Endothelial cell of umbilical vein (primary cell): ENCODE measurements around the gene SLC25A41.

Experiments used
- EZH2 ChIP-seq: IDR thresholded peaks from 2 replicates; pipeline ENCODE4 v1.6.1; 2012; ENCODE audit warnings: borderline replicate concordance, low read depth, mild to moderate bottlenecking, moderate library complexity, low read length, inconsistent platforms; ENCODE audit not compliant: severe bottlenecking
- FOS ChIP-seq: IDR thresholded peaks from 2 replicates; pipeline ENCODE4 v1.6.1; 2011; ENCODE audit warnings: mild to moderate bottlenecking, low read length, moderate library complexity, borderline replicate concordance; ENCODE audit not compliant: insufficient read depth
- MAX ChIP-seq: IDR thresholded peaks from 2 replicates; pipeline ENCODE4 v1.6.1; 2011; ENCODE audit not compliant: insufficient read depth, insufficient read length
- MYC ChIP-seq: IDR thresholded peaks from one replicate; pipeline ENCODE4 v1.6.1; 2011; ENCODE audit warnings: mild to moderate bottlenecking, low read depth, low read length
- POLR2A ChIP-seq: IDR thresholded peaks from 2 replicates; pipeline ENCODE4 v1.6.1; 2012; ENCODE audit warnings: low read depth, mild to moderate bottlenecking, control low read depth, low read length
- POLR2AphosphoS5 ChIP-seq: IDR thresholded peaks from 2 replicates; pipeline ENCODE4 v1.6.1; 2012; ENCODE audit warnings: low read depth, mild to moderate bottlenecking, control low read depth, low read length, moderate library complexity; ENCODE audit not compliant: insufficient read depth
- TF ChIP-seq, protein P1 (sequence below), 2 donors: IDR thresholded peaks; 1 replicate in 1 of 2; 2 replicates in 1 of 2; pipeline ENCODE4 v1.5.1; 2011; ENCODE audit warnings: low read length in 2 of 2, mild to moderate bottlenecking in 2 of 2, moderate library complexity in 2 of 2, control low read depth in 1 of 2, inconsistent platforms in 1 of 2, low read depth in 1 of 2; ENCODE audit not compliant: insufficient read depth in 1 of 2; ENCODE audit errors: extremely low read depth in 1 of 2

GRCh38 chr19:6414793-6415590, 18.6 kb downstream of the SLC25A41 start:
- TF ChIP-seq, protein P1, sequence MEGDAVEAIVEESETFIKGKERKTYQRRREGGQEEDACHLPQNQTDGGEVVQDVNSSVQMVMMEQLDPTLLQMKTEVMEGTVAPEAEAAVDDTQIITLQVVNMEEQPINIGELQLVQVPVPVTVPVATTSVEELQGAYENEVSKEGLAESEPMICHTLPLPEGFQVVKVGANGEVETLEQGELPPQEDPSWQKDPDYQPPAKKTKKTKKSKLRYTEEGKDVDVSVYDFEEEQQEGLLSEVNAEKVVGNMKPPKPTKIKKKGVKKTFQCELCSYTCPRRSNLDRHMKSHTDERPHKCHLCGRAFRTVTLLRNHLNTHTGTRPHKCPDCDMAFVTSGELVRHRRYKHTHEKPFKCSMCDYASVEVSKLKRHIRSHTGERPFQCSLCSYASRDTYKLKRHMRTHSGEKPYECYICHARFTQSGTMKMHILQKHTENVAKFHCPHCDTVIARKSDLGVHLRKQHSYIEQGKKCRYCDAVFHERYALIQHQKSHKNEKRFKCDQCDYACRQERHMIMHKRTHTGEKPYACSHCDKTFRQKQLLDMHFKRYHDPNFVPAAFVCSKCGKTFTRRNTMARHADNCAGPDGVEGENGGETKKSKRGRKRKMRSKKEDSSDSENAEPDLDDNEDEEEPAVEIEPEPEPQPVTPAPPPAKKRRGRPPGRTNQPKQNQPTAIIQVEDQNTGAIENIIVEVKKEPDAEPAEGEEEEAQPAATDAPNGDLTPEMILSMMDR (IDR thresholded peaks at IDR 0.05; ENCODE audit: extremely low read depth in 1 of 2, insufficient read depth in 1 of 2, low read depth in 1 of 2, low read length in 2 of 2), result no peak
- TF ChIP-seq POLR2AphosphoS5, result no peak
- no peak for TF ChIP-seq POLR2A
- no peak for TF ChIP-seq MAX
- TF ChIP-seq EZH2, result no peak
- TF ChIP-seq MYC, result no peak
- TF ChIP-seq FOS, result no peak
